ENCODE data around the gene RFK. TPM values are rescaled to one million over a fixed set of nuclear protein-coding genes. Genes with fewer than 3 reads are reported as not detected.

Gene RFK
- total and polyA plus RNA-seq, 2 of the 13 experiments (the other 11 are each of a cell fraction or from before 2014, with no cell fraction given), result 18.2 to 37.2 TPM

- peak; percentile 39; the same call in 1 of the 2 replicates for TF ChIP-seq ZNF235 (CRISPR knock-in tag; IDR thresholded peaks at IDR 0.05; ENCODE audit: borderline replicate concordance)
- TF ChIP-seq ZNF687 (CRISPR knock-in tag; IDR thresholded peaks at IDR 0.05), result peak; percentile 98
- TF ChIP-seq EP300 (IDR thresholded peaks at IDR 0.05; ENCODE audit: low read depth in 2 of 2, low read length in 2 of 2), result peak in 1 of 2 experiments; percentile 25; a peak in 1 of 4 replicates
- no peak for TF ChIP-seq EP300 (CRISPR knock-in tag; IDR thresholded peaks at IDR 0.05; ENCODE audit: borderline replicate concordance)
- 0 out of 2 replicates have a peak, but pooled peaks have one; percentile 33 for TF ChIP-seq ZFAT (CRISPR knock-in tag; conservative IDR thresholded peaks at IDR 0.05)
- no peak; the same call in 1 of the 2 replicates for TF ChIP-seq ESRRA (CRISPR knock-in tag; IDR thresholded peaks at IDR 0.05; ENCODE audit: low read depth)
- no peak for TF ChIP-seq GMEB2 (CRISPR knock-in tag; IDR thresholded peaks at IDR 0.05; ENCODE audit: low read depth)
- no peak for TF ChIP-seq ZNF367 (CRISPR knock-in tag; IDR thresholded peaks at IDR 0.05; ENCODE audit: borderline replicate concordance)
- TF ChIP-seq MYC (CRISPR knock-in tag; IDR thresholded peaks at IDR 0.05; ENCODE audit: borderline replicate concordance), result peak; percentile 51; the same call in 1 of the 2 replicates
- 0 out of 2 replicates have a peak, but pooled peaks have one; percentile 31 for TF ChIP-seq MXD3 (CRISPR knock-in tag; IDR thresholded peaks at IDR 0.05)
- no peak for TF ChIP-seq HIC2 (CRISPR knock-in tag; IDR thresholded peaks at IDR 0.05; ENCODE audit: low read depth)
- no peak for TF ChIP-seq ZBTB1 (CRISPR knock-in tag; IDR thresholded peaks at IDR 0.05; ENCODE audit: borderline replicate concordance)
- no peak for TF ChIP-seq HOMEZ (CRISPR knock-in tag; IDR thresholded peaks at IDR 0.05; ENCODE audit: low read depth)
- TF ChIP-seq HDAC2 (CRISPR knock-in tag; IDR thresholded peaks at IDR 0.05), result no peak
- peak; percentile 58; the same call in 1 of the 2 replicates for TF ChIP-seq ZNF503 (CRISPR knock-in tag; IDR thresholded peaks at IDR 0.05)
- TF ChIP-seq ZNF33B (CRISPR knock-in tag; IDR thresholded peaks at IDR 0.05), result 0 out of 2 replicates have a peak, but pooled peaks have one; percentile 19
Observed at GRCh38 chr9:76394195-76394959, at the start of gene RFK (continued).

Measured in HepG2 (cell line).